GM18873 (cell line): ENCODE results near the gene STIM1.
"Not testable (repeated sequence)": the region's sequence is repeated elsewhere in the genome, so short reads cannot be mapped to it uniquely, and the experiment has no call there.

ENCODE experiments used
- ATAC-seq: cut with Tn5 transposase; IDR thresholded peaks from one replicate; pipeline ENCODE4 v1.9.1; 2021; ENCODE audit warnings: mild to moderate bottlenecking, moderate library complexity, moderate number of reproducible peaks; ENCODE audit not compliant: unreplicated experiment, low FRiP score

The STIM1 gene

DNA sequence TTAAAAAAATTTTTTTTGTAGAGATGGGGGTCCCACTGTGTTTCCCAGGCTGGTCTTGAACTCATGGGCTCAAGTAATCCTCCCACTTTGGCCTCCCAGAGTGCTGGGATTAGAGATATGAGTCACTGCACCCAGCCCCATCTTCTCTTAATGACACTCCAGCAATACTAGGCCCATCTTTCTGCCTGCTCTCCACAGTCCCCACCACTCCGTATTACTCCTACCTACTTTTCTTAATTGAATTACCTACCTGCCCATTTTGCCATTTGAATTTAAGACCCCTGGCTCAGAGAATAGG lies 2.0 kb upstream of the STIM1 start:
- no peak for ATAC-seq

DNA sequence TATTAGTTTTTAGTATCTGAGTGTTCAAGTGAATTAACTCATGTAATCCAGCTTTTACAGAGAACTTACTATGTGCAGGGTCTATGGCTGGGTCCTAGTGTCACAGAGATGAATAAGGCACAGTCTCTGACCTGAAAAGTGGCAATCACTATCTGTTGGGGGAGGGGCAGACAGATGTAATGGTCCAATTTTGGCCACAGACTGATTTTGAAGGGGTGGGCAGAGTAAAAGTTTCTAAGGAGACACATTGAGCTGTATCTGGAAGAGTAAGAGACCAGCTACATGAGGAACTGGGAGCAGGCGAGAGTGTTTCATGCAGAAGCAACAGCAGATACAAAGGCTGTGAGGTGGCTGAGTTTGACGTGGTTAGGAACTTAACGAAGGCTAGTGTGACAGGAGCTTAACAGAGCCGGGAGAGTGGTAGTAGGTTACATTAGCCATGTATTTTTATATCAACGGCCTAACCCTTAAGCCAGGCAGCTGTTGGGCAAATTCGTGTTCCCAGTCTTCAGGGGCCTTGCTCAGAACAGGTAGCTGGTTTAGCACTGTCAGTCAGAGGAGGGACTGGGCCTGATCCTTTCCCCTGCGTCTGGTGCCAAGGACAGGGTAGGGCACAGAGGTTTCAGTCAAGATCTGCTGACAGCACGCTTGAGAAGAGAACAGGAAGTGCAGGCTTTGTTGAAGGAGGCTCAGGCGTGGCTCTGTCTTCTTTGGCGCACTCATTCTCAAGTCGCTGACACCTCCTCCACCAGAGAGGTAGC lies 1.4 kb upstream of the STIM1 start:
- peak; percentile 43 for ATAC-seq

DNA sequence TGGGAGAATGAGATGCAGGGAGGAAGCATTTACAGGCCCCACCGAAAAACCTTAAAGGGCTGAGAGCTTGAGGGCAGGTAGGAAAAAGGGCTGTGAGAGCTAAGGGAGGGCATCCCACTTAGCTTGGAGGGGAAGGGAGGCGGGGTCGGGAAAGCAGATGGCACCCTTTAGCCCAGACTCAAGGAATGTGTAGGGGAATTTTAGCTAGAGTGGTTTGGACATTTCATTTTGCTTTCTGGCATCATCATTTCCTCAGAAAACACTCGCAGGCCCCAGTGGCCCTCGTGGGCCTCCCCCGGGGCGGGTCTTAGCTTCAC lies 846 bp upstream of the STIM1 start:
- ATAC-seq, result no peak

DNA sequence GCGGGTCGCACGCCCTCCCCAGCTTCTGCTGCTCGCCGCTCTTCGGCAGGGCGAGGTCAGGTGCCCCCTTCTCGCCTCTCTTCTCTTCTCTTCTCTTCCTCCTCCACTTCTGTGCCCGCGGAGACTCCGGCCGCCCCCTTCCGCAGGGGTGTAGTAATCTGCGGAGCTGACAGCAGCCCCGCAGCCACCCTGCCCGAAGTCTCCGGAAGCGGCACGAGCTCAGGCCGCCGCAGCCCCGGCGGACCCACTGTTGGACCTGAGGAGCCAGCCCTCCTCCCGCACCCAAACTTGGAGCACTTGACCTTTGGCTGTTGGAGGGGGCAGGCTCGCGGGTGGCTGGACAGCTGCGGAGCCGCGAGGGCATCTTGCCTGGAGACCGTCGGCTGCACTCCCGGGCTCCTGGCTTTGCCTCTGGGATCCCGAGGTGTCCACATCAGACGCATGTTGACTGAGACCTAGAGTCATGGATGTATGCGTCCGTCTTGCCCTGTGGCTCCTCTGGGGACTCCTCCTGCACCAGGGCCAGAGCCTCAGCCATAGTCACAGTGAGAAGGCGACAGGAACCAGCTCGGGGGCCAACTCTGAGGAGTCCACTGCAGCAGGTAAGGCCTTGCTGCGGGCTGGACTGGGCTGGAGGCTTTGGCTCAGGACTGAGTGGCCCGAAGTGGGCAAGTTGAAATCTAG lies 486 bp downstream of the STIM1 start:
- peak; percentile 18 for ATAC-seq

DNA sequence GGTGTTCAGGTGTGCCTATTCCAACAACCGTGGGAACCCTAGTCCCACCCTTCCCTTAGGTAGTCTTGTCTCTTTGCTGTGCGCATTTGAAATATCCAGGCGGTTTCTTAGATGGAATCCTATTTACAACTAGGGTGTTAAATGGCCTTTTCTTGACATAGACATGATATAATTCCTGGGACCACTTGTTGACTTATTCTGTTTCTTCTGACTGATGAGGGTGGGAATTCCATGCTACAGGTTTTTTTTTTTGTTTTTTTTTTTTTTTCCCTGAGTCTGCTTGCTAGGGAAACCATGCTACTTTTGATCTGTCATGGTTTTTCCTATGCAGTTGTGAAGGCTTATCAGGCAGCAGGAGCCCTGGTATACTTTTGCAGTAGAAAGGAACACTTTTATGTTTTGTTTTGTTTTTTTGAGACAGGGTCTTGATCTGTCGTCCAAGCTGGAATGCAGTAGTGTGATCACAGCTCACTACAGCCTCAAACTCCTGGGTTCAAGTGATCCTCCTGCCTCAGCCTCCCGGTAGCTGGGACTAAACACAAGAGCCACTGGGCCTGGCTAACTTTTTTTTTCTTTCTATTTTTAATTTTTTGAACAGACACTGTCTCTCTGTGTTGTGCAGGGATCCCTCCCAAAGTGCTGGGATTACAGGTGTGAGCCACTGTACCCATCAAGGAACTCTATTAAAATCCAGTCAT lies 1.5 kb downstream of the STIM1 start:
- no peak for ATAC-seq

DNA sequence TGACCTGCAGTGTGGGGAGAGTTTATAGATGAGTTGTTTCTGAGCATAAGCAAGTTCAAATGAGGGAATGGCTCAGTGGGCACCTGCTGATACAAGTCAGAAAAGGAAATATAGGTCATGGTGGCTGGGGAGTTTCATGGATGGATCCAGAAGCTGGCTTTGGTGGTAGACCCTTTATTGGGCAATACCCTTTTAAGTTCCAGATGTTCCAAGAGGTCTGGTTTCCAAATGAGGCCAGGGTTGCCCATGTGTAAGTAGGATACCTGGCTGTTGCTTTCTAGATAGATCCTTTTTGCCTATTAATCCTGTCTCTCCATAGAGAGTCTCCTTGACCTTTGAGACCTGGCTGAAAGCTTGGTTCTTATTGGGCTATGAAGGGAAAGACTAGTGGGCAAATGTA lies 2.2 kb downstream of the STIM1 start:
- no peak for ATAC-seq

DNA sequence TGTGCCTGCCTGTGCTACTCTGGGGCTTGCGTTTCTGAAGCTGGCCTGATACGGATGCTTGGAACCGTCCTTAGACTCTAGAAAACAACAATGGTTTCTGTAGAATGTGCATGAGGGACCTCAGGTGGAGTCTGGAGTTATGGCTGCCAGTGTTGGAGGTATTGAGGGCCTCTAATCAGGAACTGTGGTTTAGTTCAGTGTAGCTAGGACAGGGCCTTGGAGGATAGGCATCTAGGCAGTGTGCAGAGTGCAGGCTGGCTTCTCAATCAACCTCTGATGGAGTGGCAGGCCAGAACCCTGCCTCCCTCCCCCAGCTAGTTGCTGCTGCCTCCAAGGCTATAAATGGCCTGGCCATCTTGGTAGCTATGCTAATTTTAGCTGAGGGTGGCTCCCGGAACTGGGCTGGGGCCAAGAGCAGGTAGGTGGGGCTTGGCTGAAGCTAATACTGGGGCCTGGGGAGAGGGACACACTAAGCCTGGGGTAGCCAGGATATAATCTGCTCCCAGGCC lies 4.0 kb downstream of the STIM1 start:
- no peak for ATAC-seq

DNA sequence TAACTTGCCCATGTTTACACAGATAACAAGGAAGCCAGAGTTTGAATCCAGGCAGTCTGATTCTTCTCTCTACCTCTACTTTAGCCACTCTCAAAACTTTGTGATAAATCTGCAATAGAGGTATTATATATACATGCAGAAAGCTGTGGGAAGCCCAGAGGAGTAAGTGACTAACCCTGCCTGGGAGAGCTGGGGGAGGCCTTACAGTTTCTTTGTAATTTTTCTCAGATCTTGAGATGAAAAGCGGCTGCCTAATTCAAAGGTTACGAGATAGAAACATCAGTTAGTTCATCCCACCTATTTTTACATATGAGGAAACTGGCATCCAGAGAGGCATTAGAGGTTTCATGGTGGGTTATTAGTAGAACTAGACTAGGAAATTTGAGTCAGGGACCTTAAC lies 4.9 kb downstream of the STIM1 start:
- no peak for ATAC-seq

DNA sequence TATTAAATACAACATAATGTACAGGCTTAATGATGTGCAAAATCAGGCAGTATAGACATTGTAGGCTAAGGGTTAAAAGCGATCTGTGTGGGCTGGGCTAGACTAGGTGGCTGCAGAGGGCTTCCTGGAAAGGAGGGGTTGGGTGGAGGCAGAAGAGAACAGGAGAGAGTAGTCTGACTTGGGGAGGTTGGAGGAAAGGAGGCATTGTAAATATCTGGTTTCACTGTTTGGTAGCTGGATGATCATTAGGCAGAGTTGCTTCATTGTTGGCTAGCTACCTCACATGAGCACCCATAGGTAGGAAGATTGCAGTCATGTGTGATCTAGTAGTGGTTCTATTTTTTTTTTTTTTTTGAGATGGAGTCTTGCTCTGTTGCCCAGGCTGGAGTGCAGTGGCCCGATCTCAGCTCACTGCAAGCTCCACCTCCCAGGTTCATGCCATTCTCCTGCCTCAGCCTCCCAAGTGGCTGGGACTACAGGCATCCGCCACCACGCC lies 5.5 kb downstream of the STIM1 start:
- ATAC-seq, result not testable (repeated sequence)

DNA sequence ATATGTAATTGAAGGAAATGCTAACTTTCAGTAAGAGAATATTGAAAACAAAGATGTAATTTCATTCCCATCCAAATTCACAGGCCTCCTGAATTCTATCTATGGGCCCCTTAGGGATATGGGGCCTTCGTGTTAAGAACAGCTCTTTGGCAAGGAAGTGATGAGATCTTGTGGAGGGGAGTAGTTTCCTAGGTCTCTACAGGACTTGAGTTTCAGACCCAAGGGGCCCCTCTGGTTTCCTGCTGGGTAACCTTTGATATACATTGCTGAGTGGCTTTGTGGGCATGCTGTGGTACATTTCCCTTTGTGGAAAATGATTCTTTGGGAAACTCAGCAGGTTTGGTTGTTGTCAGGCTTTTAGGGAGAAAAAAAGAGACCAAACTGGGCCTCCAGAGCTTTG lies 6.2 kb downstream of the STIM1 start:
- no peak for ATAC-seq

DNA sequence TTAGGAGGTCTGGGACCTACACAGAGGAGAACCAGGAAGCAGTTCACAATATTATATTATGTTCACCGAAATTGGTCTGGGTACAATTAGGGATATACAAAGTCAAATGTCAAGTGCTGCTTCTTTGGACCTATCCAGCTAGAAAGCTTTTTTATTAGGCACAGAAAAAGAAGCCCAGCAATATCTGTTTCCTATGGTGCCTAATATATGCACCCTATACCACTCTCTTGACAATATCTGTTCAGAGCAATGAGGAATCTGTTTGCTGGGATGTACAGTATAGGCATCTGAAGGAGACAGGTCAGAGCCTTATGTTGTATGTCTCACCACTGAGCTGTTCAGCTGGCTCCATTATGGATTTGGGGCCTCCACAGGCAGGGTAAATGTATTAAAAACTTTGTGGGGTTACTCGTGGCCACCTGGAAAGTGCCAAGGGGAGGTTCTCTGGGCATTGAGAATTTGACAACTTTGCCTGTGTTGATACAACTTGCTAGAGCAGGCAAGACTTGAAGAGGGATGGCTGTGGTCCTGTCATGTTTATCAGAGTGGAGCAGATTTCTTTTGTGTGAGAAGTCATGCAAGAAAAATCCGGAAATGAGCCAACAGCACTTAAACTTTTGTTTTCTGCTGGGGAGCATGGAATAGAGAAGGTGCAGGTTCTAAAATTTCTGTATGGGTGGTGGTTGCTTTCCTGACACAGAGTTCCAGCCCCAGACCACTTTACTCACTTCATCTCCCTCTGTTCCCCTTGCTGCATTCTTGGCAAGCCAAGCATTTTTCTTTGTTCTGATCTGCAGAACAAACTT lies 10.1 kb downstream of the STIM1 start:
- no peak for ATAC-seq

DNA sequence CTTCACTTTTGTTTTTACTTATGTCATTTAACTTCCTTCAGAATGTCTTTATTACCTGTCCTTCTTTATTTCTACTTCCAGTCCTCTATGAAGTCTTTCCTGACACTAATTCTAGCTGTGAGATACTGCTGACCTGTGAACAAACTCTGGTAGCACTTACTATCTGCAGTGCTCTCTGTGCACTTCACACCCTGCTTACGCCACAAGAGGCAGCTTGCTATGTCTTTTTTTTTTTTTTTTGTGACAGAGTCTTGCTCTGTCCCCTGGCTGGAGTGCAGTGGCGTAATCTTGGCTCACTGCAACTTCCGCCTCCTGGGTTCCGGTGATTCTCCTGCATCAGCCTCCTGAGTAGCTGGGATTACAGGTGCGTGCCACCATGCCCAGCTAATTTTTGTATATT lies 10.7 kb downstream of the STIM1 start:
- ATAC-seq, result no peak

DNA sequence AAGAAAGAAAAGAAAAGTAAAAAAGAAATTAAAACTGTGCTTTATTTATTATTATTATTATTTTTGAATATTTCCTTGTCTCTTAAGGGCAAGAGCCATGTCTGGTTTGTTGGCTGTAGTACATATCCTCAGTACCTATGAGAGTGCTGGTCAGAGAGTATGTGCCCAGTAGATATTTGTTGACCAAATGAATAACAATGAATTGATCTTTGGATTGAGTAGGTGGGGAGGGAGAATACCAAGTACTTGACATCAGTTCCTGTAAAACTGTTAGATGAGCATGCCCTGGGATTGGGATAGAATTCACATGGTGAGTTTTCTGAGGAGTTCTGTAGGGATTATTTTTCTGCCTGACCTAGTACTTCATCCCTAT lies 11.4 kb downstream of the STIM1 start:
- no peak for ATAC-seq

DNA sequence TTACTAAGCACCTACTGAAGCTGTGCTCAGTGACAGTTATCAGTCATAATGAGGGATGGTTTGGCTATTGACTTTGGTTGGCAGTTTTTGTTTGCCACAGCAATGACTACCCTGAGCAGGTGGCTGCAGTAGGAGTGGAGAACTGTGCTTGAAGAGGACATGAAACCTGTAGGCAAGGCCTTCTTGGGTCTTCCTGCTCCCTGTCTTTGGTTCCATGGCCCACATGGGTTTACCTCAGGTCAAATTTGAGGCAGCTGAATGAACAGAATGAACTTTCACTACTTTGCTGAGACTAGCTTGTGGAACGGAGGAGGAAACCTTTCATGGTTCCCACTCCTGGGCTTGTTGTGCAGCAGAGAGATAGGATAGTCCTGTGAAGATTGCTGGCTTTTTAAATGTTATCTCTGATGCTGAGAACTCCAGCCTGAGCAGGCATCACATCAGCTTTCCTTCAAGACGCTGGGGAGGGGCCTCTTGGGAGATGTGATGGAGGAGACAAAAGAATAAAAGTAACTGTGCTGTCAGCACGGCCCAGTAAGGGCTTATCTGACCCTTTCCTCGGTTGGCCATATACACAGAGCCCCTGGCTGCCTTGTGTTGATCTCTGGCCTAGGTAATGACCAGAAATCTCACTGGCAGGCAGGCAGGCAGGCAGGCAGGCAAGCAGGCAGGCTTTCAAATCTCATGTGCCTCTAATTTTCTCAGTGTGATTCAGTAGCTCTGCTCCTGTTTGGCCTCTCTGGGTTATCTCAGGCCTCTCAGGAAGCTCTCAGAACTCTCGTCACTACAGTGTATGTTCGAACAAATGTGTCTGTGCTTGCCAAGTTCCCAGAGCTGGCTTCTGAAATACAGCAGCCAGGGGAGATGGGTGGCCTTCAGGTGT lies 12.0 kb downstream of the STIM1 start:
- peak; percentile 73 for ATAC-seq

DNA sequence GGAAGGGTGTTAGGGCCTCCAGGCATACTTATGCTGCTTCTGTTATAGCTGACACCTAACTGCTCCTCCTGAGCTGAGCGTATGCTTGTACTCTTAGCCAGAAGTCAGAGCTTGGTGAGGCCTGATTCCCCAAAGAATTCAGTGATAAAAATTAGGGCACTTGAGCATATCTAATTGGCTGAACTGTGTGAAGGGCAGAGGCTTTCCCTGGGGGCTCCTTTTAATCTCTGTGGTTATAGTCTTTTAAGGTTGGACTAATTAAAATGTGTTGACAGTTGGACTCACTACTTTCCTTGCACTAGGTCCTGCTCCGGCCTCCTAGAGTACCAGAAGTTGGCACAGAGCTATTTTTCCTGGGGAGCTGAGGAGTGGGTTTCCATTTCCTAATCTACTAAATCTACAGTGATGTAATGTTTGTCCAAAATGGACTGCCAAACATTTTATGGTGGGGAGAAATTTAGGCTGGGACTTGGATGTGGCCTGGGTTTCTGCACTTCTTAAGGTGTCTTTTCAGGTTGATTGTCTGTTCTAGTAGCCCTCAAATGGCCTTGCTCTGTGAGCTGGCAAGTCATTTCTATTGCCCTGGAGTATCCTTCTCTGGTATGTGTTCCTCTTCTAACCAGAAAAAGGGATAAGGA lies 18.4 kb downstream of the STIM1 start:
- no peak for ATAC-seq

DNA sequence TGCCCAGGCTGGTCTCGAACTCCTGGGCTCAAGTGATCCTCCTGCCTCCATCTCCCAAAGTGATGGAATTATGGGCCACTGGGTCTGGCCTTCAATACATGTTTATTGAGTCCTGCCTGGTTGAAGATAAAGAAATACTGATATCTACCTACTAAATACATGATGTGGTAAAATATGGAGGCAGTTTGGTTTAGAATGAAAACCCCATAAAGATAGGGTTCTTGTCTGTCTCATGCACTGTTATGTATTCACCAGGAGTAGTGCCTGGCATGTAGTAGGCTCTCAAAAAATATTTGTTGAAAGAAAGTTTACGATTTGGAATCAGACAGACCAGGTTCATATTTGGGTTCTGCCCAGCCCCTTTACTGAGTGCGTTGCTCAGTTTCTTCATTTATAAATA lies 21.1 kb downstream of the STIM1 start:
- ATAC-seq, result no peak

DNA sequence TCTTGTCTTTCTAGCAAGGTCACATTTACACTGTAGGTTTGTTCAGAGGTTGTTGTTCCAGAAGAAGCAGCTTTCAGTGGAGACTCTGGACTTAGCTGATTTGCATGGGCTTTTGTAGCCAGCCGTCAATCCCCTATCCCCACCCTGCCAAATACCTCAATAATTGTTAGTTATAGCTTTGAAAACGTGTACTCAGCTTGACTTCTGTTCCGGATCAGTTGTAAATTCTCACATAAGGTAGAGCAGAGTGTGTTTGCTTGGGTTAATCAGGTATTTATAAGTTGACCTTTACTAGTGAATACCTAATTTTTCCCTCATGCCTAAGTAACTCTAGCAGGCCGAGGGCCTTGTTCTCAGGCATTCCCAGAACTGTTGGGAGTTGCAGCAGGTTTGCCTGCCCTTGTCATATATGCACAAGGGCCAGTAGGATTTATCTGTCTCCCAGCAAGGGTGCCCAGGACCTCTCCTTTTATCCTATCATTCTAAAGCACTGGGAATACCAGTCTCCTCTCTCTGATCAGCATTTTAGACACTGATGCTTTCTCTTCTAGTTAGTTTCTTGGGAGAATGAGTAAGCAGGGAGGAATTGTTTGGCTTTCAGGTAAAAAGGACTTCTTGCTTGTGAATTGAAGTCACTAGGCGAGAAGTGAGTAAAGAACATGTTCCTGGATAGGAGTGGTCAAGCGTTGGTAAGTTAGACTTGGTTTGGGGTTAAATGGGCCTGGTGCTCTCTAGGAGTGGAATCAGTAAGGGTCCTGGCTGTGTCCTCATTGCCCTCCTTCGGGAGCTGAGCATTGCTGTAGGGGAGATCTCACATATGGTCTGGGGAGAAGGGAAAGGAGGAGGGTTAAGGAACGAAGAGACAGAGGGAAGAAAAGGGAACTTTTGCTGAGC lies 22.1 kb downstream of the STIM1 start:
- ATAC-seq, result no peak

DNA sequence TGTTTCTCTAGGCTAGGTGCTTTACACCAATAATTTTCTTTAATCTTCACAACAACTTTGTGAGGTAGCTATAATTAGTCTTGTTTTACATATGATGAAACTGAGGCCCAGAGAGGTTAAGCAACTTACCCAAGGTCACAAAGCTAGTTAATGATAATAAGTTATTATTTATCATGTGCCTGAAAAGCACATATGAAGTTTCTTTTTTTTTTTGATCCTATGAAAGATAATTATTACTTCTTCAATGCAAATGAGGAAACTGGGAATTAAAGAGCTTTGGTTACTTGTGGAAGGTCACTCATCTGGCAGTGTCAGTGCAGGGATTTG lies 22.8 kb downstream of the STIM1 start:
- no peak for ATAC-seq
